ENCODE measurements around the gene MAP6D1. TPM values are rescaled to one million over a fixed set of nuclear protein-coding genes. Genes with fewer than 3 reads are reported as not detected.
"Not testable (repeated sequence)": the region's sequence is repeated elsewhere in the genome, so short reads cannot be mapped to it uniquely, and the experiment has no call there.

The MAP6D1 gene
- total RNA-seq, 1 donor from 2014 or later, result 2.9 TPM

DNA sequence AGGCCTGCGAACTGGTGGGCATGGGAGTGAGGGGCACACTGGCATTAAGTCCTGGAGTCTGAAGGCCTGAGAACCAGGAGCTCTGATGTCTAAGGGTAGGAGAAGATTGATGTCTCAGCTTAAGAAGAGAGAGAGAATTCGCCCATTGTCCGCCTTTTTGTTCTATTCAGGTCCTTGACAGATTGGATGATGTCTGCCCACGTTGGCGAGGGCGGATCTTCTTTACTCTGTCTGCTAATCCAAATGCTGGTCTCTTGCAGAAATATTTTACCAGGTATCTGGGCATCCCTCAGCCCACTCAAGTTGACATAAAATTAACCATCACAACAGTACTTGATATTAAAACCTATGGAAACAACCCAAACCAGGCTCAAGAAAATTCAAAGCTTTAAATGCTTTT is 44.1 kb downstream of the MAP6D1 start:
- H3K4me3 Mint-ChIP-seq (ENCODE audit: low read depth), result no peak overlapping the region
- H3K4me1 Mint-ChIP-seq (ENCODE audit: low read depth), result peaks cover 2% of the 10 kb centered on the region
- peaks cover 74% of the 10 kb centered on the region for H3K36me3 Mint-ChIP-seq (ENCODE audit: low read depth)
- H3K9me3 Mint-ChIP-seq, result no peaks in the 10 kb centered on the region
- DNase-seq (ENCODE audit: low spot score), result no peak
- intact Hi-C loops (cut with micrococcal nuclease), result no loop called here
- no peak overlapping the region for H3K27ac Mint-ChIP-seq
- no peaks in the 10 kb centered on the region for H3K27me3 Mint-ChIP-seq (ENCODE audit: low read depth)

DNA sequence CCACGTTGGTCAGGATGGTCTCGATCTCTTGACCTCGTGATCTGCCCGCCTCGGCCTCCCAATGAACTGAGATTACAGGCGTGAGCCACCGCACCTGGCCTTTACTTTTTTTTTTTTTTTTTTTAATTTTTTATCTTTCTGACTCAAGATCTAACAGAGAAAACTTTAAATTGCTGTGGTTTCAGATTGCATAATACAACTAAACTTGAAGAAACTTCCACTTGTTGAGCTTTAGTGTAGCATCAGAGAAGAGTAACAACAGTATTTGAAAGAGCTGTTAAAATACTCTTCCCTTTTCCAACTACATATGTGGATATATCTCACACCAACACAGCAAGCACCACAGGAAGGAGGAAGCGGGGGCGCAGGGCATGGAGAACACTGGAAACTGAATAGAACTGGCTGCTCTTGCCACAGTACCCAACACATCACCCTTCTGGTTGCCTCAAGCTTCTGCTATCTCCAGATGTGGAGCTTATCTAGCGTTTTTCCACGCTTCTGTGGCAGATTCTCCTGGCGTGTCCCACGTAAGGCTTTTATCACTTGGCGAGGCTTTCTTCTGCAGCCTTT is 45.4 kb downstream of the MAP6D1 start:
- intact Hi-C loops (cut with micrococcal nuclease), result no loop called here
- Mint-ChIP-seq H3K9me3 (no peaks in the 10 kb centered on the region), H3K36me3 (ENCODE audit: low read depth) (peaks cover 77% of the 10 kb centered on the region)

DNA sequence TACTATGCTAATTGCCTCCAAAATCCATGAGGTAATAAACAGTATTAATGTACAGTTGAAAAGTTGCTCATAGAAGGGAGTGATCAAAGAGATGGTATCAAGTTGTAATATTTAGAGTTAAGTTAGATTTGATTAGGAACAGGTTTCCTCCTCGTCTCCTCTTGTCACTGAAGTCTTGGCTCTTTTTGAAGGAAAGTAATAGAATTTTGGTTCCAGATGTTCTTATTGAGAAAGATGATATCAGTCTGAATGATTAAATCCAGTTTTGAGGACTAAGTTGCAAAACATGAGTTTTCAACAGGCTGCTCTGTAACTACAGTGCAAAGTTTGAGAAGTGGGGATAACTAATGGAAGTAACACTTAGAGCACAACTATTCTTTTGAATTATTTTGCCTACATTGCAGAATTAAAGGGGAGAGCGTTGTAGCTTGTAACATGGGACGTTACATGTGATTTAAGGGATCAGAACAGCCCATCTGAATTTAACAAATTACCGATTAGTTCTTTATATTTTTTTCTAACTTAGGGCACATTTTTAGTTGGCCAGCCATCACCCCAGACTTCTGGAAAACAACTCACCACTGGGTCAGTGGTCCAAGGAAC is 48.3 kb downstream of the MAP6D1 start:
- no peak for DNase-seq (ENCODE audit: low spot score)
- Mint-ChIP-seq H3K36me3 (ENCODE audit: low read depth) (peaks cover 77% of the 10 kb centered on the region), H3K27ac (no peak overlapping the region), H3K4me1 (ENCODE audit: low read depth) (peaks cover 1% of the 10 kb centered on the region), H3K4me3 (ENCODE audit: low read depth) (no peak overlapping the region), H3K9me3 (no peaks in the 10 kb centered on the region), H3K27me3 (ENCODE audit: low read depth) (no peaks in the 10 kb centered on the region)
- intact Hi-C loops (cut with micrococcal nuclease), result no loop called here

More for the DNA sequence above, 45.4 kb downstream of the MAP6D1 start:
- Mint-ChIP-seq H3K27ac (no peak overlapping the region), H3K4me1 (ENCODE audit: low read depth) (peaks cover 4% of the 10 kb centered on the region), H3K27me3 (ENCODE audit: low read depth) (no peaks in the 10 kb centered on the region), H3K4me3 (ENCODE audit: low read depth) (no peak overlapping the region)
- DNase-seq (ENCODE audit: low spot score), result no peak

- H3K36me3 Mint-ChIP-seq (ENCODE audit: low read depth), result peaks cover 73% of the 10 kb centered on the region
- H3K9me3 Mint-ChIP-seq; H3K4me3 Mint-ChIP-seq (ENCODE audit: low read depth); H3K27me3 Mint-ChIP-seq (ENCODE audit: low read depth); H3K4me1 Mint-ChIP-seq (ENCODE audit: low read depth); intact Hi-C loops (cut with micrococcal nuclease); DNase-seq (ENCODE audit: low spot score); H3K27ac Mint-ChIP-seq: not testable (repeated sequence)
Measured at GRCh38 chr3:183776451-183776850, 48.9 kb downstream of the MAP6D1 start.

DNA sequence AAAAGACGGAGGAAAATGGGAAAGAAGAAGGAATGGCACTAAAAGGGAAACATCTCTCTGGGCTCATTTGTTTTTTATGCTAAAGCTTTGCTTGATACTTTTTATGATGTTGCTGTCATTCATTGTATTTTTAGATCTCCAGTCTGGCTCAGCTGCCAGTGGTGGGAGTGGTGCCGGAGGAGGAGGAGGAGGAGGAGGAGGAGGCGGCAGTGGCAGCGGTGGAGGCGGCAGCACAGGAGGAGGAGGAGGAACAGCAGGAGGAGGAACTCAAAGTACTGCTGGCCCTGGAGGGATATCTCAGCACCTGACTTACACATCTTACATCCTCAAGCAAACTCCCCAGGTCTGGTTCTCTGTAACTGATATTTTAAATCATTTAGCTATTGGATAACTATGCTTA is 49.6 kb downstream of the MAP6D1 start:
- intact Hi-C loops (cut with micrococcal nuclease), result no loop called here
- H3K4me3 Mint-ChIP-seq (ENCODE audit: low read depth), result no peak overlapping the region
- H3K9me3 Mint-ChIP-seq, result no peaks in the 10 kb centered on the region
- no peak overlapping the region for H3K27ac Mint-ChIP-seq
- H3K4me1 Mint-ChIP-seq (ENCODE audit: low read depth), result peaks cover 1% of the 10 kb centered on the region
- peaks cover 73% of the 10 kb centered on the region for H3K36me3 Mint-ChIP-seq (ENCODE audit: low read depth)
- no peak for DNase-seq (ENCODE audit: low spot score)
- H3K27me3 Mint-ChIP-seq (ENCODE audit: low read depth), result no peaks in the 10 kb centered on the region

GRCh38 chr3:183774631-183775030 is 50.7 kb downstream of the MAP6D1 start:
- intact Hi-C loops (cut with micrococcal nuclease), result no loop called here
- no peaks in the 10 kb centered on the region for H3K9me3 Mint-ChIP-seq
- no peaks in the 10 kb centered on the region for H3K27me3 Mint-ChIP-seq (ENCODE audit: low read depth)
- peak overlapping the region; percentile 6 for H3K27ac Mint-ChIP-seq
- peaks cover 69% of the 10 kb centered on the region for H3K36me3 Mint-ChIP-seq (ENCODE audit: low read depth)
- no peak overlapping the region for H3K4me3 Mint-ChIP-seq (ENCODE audit: low read depth)
- DNase-seq (ENCODE audit: low spot score), result no peak
- H3K4me1 Mint-ChIP-seq (ENCODE audit: low read depth), result peaks cover 1% of the 10 kb centered on the region

DNA sequence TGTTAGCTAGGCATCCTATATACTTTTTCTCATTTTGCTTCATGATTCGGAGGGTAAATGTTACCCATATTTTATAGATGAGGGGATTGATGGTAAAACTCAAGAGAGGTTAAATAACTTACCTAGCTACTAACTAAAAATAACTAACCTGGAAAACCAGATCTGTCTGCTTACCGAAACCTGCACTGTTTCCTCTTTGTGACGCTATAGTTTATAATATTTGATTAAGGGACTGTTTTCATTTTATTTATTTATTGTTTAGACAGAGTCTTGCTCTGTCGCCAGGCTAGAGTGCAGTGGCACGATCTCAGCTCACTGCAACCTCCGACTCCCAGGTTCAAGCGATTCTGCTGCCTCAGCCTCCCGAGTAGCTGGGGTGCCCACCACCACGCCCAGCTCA is 55.9 kb downstream of the MAP6D1 start:
- H3K4me1 Mint-ChIP-seq (ENCODE audit: low read depth), result peaks cover 6% of the 10 kb centered on the region
- intact Hi-C loops (cut with micrococcal nuclease), result loop anchor here (5.0 kb wide), 2 partner anchors 217 to 382 kb away; no protein-coding TSS in a partner anchor
- H3K9me3 Mint-ChIP-seq, result no peaks in the 10 kb centered on the region
- no peak for DNase-seq (ENCODE audit: low spot score)
- no peak overlapping the region for H3K27ac Mint-ChIP-seq
- H3K27me3 Mint-ChIP-seq (ENCODE audit: low read depth), result no peaks in the 10 kb centered on the region
- no peak overlapping the region for H3K4me3 Mint-ChIP-seq (ENCODE audit: low read depth)
- H3K36me3 Mint-ChIP-seq (ENCODE audit: low read depth), result peaks cover 52% of the 10 kb centered on the region

DNA sequence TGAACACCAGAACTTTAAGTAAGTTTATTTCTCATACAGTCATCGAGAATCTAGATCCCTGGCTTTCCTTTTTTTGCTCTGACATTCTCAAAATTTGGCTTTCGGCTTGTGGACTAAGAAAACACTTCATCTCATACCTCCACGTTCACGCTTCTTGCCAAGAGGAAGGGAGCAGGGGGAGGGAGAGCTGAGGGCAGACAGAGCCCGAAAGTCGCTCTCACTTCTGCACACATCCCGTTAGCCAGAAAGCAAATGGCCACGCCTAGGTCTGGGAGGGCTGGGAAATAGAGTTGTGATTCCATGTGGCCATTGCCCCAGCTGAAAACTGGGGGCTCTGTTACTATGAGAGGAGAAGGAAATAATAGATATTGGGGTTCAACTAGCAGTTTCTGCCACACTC is 57.3 kb downstream of the MAP6D1 start:
- DNase-seq (ENCODE audit: low spot score), result no peak
- H3K4me3 Mint-ChIP-seq (ENCODE audit: low read depth), result no peak overlapping the region
- no peak overlapping the region for H3K27ac Mint-ChIP-seq
- peaks cover 43% of the 10 kb centered on the region for H3K36me3 Mint-ChIP-seq (ENCODE audit: low read depth)
- intact Hi-C loops (cut with micrococcal nuclease), result loop anchor here (5.0 kb wide), 2 partner anchors 216 to 381 kb away; no protein-coding TSS in a partner anchor
- no peaks in the 10 kb centered on the region for H3K27me3 Mint-ChIP-seq (ENCODE audit: low read depth)
- no peaks in the 10 kb centered on the region for H3K9me3 Mint-ChIP-seq
- H3K4me1 Mint-ChIP-seq (ENCODE audit: low read depth), result peaks cover 6% of the 10 kb centered on the region

DNA sequence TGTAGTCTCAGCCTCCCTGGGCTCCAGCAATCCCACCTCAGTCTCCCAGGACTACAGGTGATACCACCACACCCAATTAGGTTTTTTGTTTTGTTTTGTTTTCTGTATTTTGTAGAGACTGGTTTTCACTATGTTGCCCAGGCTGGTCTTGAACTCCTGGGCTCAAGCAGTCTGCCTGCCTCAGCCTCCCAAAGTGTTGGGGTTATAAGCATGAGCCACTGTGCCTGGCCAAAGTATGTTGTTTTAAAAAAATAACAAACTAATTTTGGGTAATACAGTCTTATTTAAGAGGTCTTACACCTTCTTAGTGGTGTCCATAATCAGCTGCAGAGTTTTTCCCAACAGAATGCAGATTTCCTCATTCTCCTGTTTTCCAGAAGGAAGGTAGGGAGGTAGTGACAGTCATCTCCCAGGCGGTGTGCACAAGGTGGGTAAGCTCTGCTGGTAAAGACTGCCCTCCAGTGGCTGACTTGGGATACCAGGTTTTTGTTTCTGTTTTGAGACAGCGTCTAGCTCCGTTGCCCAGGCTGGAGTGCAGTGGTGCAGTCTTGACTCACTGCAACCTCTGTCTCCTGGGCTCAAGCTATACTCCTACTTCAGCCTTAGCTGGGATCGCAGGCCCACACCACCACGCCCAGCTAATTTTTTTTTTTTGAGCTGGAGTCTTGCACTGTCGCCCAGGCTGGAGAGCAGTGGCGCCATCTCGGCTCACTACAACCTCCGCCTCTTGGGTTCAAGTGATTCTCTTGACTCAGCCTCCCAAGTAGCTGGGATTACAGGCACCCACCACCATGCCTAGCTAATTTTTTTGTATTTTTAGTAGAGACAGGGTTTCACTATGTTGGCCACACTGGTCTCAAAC is 58.4 kb downstream of the MAP6D1 start:
- H3K4me1 Mint-ChIP-seq (ENCODE audit: low read depth), result peaks cover 6% of the 10 kb centered on the region
- DNase-seq (ENCODE audit: low spot score), result peak; percentile 63
- H3K4me3 Mint-ChIP-seq (ENCODE audit: low read depth), result no peak overlapping the region
- H3K27me3 Mint-ChIP-seq (ENCODE audit: low read depth), result no peaks in the 10 kb centered on the region
- intact Hi-C loops (cut with micrococcal nuclease), result loop anchor here (1.0 to 5.0 kb wide), 3 partner anchors 215 to 380 kb away; no protein-coding TSS in a partner anchor
- H3K9me3 Mint-ChIP-seq, result no peaks in the 10 kb centered on the region
- H3K27ac Mint-ChIP-seq, result peak overlapping the region; percentile 7
- H3K36me3 Mint-ChIP-seq (ENCODE audit: low read depth), result peaks cover 41% of the 10 kb centered on the region

DNA sequence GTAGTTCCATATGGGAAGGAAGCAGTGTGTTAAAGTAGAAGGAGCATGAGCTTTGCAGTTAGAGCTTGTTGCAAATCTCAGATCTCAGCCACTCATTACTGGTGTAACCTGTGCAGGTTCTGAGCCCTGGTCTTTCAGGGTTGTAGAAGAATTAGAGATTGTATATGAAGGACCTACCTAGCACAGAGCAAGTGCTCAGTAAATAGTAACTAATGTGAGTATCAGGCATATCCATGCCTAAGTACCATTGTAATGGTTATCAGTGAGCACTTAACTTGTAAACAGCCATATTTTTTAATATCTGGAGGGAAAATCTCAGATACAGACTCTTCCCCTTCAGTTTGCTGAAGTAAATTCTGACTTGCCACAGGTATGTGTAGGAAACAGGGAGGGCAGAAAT is 59.3 kb downstream of the MAP6D1 start:
- Mint-ChIP-seq H3K27me3 (ENCODE audit: low read depth) (no peaks in the 10 kb centered on the region), H3K36me3 (ENCODE audit: low read depth) (peaks cover 48% of the 10 kb centered on the region), H3K4me1 (ENCODE audit: low read depth) (peaks cover 6% of the 10 kb centered on the region), H3K27ac (peak overlapping the region; percentile 7), H3K4me3 (ENCODE audit: low read depth) (no peak overlapping the region), H3K9me3 (no peaks in the 10 kb centered on the region)
- no peak for DNase-seq (ENCODE audit: low spot score)
- intact Hi-C loops (cut with micrococcal nuclease), result loop anchor here (5.0 kb wide), 2 partner anchors 214 to 379 kb away; no protein-coding TSS in a partner anchor

Other genes with a start within 250 kb of the MAP6D1 start
- 8.7 and 10.5 TPM in 2 replicates for gene KLHL24, start 190.0 kb downstream of the MAP6D1 start, total RNA-seq
- gene YEATS2, start 127.8 kb downstream of the MAP6D1 start, total RNA-seq, result 56.7 and 60.1 TPM in 2 replicates
- 74.9 and 81.7 TPM in 2 replicates for gene PARL, start 59.3 kb upstream of the MAP6D1 start, total RNA-seq
- gene ABCC5, start 192.3 kb upstream of the MAP6D1 start, total RNA-seq, result 20.6 and 21.0 TPM in 2 replicates
- gene HTR3D, start 206.2 kb upstream of the MAP6D1 start, total RNA-seq, result not detected in 2 replicates
- not detected in 2 replicates for gene HTR3C, start 227.5 kb upstream of the MAP6D1 start, total RNA-seq

All from activated T-helper 2 cell treated with anti-CD3 and anti-CD28 coated beads, Interferon-gamma antibody, Interleukin-2, Interleukin-4, amounts not matched to agents 10 μg/mL and 5 μg/mL and 100 μg/mL, durations not matched to agents 14 hours and 24 hours and 36 hours (primary cell).